ENCODE results near the gene ABTB2. TPM values are rescaled to one million over a fixed set of nuclear protein-coding genes. Genes with fewer than 3 reads are reported as not detected.
"Not testable (repeated sequence)": the region's sequence is repeated elsewhere in the genome, so short reads cannot be mapped to it uniquely, and the experiment has no call there.

Gene ABTB2
- polyA plus RNA-seq, 3 donors from 2014 or later = 0.56 TPM; not detected in 2

DNA sequence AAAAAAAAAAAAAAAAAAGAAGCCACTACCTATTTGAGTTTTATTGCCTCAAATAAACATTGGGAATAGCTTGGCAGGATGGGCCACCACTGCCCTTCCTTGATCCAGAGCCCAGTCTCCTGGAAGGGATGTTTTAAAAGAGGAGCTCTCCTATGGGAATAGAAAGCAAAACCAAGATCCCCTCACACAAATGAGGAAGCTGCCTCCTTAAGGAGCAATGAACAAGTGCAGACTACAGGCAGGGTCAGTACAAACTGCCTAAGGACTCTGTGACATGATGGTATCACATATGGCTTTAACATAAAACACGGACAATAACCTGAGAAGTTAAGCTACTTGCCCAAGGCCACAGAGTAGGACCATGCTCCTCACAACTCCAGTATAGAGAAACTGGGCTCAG is 131.6 kb downstream of the ABTB2 start:
- no peak overlapping the region for H3K4me3 Mint-ChIP-seq
- H3K27me3 Mint-ChIP-seq (ENCODE audit: low read depth in 3 of 3) = peaks cover 0 to 2% (median 0%) of the 10 kb centered on the region in 3 donors
- H3K27ac Mint-ChIP-seq = no peak overlapping the region
- H3K4me1 Mint-ChIP-seq = no peaks in the 10 kb centered on the region
- no peaks in the 10 kb centered on the region for H3K9me3 Mint-ChIP-seq
- no peak for DNase-seq
- no peaks in the 10 kb centered on the region for H3K36me3 Mint-ChIP-seq

DNA sequence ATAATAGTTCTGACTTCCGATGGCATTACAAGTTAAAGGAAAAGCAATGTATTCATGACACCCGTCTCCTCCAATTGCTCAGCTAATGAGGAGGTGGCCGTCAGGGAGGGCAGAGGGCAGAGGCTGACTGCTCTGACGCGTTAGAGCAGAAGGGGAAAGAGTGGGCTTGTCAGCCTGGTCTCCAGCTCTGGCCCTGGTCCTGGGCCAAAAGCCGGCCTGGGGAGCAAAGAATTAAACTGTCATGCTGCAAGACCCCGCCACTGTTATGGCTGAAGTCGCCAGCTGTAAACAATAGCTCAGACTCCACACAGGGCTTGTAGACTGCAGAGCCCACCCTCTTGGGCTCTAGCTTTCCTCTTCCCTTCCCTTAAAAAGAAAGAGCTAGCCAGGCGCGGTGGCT is 132.7 kb downstream of the ABTB2 start:
- no peaks in the 10 kb centered on the region for H3K27me3 Mint-ChIP-seq (ENCODE audit: low read depth in 3 of 3)
- H3K4me1 Mint-ChIP-seq = no peaks in the 10 kb centered on the region
- no peaks in the 10 kb centered on the region for H3K36me3 Mint-ChIP-seq
- no peak overlapping the region for H3K27ac Mint-ChIP-seq
- no peaks in the 10 kb centered on the region for H3K9me3 Mint-ChIP-seq
- no peak overlapping the region for H3K4me3 Mint-ChIP-seq
- no peak for DNase-seq

DNA sequence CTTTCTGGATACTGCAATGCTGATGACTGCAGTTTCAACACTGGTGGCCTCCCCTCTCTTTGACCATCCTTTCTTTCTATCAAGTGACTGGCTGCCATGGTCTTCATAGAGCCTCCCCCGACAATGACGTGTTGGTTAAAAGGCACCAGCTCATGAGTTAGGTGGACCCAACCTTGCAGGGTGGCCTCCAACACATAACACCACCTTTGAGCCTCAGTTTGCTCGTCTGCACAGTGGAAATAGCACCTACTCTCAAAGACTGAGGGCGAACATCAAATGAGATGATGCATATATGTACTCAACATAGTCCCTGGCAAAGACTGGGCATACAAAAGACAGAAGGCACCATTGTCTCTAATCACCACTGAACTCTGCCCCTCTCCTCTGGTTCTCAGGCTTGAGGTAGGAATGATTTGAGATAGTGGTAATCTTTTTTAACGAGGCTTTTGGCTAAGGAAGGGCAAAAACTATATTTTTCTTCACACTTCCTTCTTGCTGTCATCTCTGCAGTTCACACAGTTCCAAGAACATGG is 133.3 kb downstream of the ABTB2 start:
- Mint-ChIP-seq H3K36me3 (no peaks in the 10 kb centered on the region), H3K4me1 (no peaks in the 10 kb centered on the region), H3K27ac (no peak overlapping the region), H3K27me3 (ENCODE audit: low read depth in 3 of 3) (no peaks in the 10 kb centered on the region), H3K9me3 (no peaks in the 10 kb centered on the region), H3K4me3 (no peak overlapping the region)
- DNase-seq = no peak

DNA sequence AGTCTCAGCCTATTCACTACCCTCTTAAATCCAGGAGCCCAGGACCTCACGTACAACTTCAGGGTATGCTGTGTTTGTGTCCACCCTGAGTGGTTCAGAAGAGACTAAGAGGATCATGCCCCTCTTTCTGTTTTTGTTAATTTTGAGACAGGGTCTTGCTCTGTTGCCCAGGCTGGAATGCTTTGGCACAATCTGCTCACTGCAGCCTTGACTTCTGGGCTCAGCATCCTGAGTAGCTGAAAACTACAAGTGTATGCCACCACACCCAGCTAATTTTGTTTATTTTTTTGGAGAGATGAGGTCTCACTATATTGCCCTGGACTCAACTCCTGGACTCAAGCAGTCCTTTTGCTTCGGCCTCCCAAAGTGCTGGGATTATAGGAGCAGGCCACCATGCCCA is 133.9 kb downstream of the ABTB2 start:
- no peaks in the 10 kb centered on the region for H3K36me3 Mint-ChIP-seq
- no peak overlapping the region for H3K4me3 Mint-ChIP-seq
- no peak overlapping the region for H3K27ac Mint-ChIP-seq
- no peaks in the 10 kb centered on the region for H3K27me3 Mint-ChIP-seq (ENCODE audit: low read depth in 3 of 3)
- no peaks in the 10 kb centered on the region for H3K4me1 Mint-ChIP-seq
- DNase-seq = no peak
- H3K9me3 Mint-ChIP-seq = no peaks in the 10 kb centered on the region

DNA sequence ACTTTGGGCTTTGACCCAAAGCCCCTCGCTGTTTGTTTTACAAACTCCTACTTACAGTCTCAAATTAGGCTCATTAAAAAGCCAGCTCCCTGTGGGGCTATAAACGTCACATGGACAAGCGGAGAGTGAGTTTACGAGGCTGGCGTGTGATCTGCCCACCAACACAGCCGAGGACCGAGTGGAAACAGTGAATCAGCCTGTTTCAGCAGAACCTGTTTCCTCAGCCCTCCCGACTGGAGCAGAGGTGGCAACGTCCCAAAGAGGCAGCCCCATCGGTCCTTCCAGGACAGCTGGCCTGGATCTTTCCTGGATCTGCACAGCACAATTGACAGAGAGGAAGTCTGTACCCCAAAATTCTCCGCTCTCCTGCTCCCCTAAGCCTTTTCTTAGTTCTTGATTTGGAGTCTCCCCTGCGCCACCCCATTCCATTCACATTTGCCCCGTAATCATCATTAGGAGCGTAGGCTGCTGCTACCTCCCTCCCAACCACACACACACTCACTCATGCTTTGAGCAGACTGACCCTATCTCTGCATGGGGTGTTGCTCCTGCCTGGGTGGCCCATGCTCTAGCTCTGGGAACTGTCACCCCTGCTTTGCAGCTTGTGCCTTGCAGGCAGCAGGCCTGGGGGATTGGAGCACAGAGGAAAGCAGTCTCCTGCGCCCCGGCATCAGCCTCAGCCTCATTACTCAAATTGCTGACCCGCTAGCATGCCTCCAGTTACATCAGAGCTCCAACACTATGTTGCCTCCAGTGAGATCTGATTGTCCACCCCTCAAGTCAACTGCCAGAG is 134.6 kb downstream of the ABTB2 start:
- Mint-ChIP-seq H3K9me3 (no peaks in the 10 kb centered on the region), H3K27ac (no peak overlapping the region), H3K36me3 (no peaks in the 10 kb centered on the region), H3K27me3 (ENCODE audit: low read depth in 3 of 3) (no peaks in the 10 kb centered on the region), H3K4me3 (no peak overlapping the region), H3K4me1 (no peaks in the 10 kb centered on the region)
- no peak for DNase-seq

DNA sequence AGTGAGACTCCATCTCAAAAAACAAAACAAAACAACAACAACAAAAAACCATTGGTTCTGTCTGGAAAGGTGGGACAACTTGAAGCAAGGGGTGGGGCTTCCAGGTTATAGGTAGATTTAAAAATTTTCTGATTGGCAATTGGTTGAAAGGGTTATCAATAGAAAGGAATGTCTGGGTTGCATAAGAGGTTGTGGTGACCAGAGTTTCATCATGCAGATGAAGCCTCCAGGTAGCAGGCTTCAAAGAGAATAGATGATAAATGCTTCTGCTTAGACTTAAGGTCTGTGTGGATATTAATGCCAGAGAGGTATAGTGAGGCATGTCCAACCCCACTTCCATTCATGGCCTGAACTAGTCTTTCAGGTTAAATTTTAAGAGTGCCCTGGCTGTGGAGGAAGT is 135.8 kb downstream of the ABTB2 start:
- no peak overlapping the region for H3K4me3 Mint-ChIP-seq
- H3K9me3 Mint-ChIP-seq = no peaks in the 10 kb centered on the region
- H3K36me3 Mint-ChIP-seq = no peaks in the 10 kb centered on the region
- no peaks in the 10 kb centered on the region for H3K4me1 Mint-ChIP-seq
- no peak for DNase-seq
- H3K27ac Mint-ChIP-seq = no peak overlapping the region
- no peaks in the 10 kb centered on the region for H3K27me3 Mint-ChIP-seq (ENCODE audit: low read depth in 3 of 3)

DNA sequence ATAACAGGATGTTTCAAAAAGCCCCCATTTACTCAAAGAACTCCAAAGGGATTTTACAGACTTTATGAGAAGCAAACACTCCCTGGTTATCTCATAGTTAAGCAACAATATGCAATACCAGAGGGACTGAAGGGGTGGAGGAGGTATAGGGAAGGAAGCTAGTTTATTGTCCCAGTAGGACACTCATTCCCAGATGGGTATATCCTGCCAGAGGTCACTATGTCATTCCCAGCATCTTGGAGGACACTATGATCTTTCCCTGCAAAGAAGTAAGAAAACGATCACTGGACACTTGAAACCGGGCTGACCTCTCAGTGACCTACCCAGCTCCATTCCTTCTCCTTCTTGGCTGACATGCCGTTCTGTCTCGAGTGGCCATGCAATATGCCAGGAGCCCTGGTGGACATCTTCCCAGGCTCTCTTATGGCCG is 137.9 kb downstream of the ABTB2 start:
- Mint-ChIP-seq H3K36me3 (no peaks in the 10 kb centered on the region), H3K4me1 (no peaks in the 10 kb centered on the region), H3K27me3 (ENCODE audit: low read depth in 3 of 3) (peaks cover 0 to 2% (median 2%) of the 10 kb centered on the region in 3 donors), H3K27ac (no peak overlapping the region), H3K9me3 (no peaks in the 10 kb centered on the region), H3K4me3 (no peak overlapping the region)
- DNase-seq = no peak

DNA sequence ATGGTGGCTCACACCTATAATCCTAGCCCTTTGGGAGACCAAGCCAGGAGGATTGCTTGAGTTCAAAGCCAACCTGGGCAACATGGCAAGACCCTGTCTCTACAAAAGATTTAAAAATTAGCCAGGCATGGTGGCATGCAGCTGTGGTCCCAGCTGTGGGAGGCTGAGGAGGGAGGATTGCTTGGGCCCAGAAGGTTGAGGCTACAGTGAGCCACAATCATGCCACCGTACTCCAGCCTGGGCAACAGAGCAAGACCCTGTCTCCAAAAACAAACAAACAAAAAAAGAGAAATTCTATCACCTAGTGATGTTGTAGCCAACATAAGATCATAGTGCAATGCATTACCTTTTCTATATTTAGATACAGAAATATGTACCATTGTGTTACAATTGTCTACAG is 138.5 kb downstream of the ABTB2 start:
- no peaks in the 10 kb centered on the region for H3K36me3 Mint-ChIP-seq
- H3K27me3 Mint-ChIP-seq (ENCODE audit: low read depth in 3 of 3) = peaks cover 0 to 2% (median 2%) of the 10 kb centered on the region in 3 donors
- H3K9me3 Mint-ChIP-seq = no peaks in the 10 kb centered on the region
- no peaks in the 10 kb centered on the region for H3K4me1 Mint-ChIP-seq
- no peak for DNase-seq
- no peak overlapping the region for H3K4me3 Mint-ChIP-seq
- no peak overlapping the region for H3K27ac Mint-ChIP-seq

DNA sequence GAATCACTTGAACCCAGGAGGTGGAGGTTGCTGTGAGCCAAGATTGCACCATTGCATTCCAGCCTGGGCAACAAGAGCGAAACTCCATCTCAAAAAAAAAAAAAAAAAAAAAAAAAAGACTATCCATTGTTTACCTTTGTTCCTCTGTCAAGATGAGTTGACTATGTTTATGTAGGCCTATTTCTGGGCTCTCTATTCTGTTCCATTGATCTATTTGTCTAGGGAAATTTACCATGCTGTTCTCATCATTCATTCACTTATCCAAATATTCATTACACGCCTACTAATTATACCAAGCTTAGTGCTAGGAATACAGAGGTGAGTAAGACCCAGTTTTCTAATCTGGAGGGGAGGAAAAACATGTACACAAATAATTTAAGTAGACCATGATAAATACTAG is 139.1 kb downstream of the ABTB2 start:
- not testable (repeated sequence) for H3K4me1 Mint-ChIP-seq; H3K27ac Mint-ChIP-seq; H3K27me3 Mint-ChIP-seq (ENCODE audit: low read depth in 3 of 3); H3K4me3 Mint-ChIP-seq; DNase-seq; H3K36me3 Mint-ChIP-seq; H3K9me3 Mint-ChIP-seq

DNA sequence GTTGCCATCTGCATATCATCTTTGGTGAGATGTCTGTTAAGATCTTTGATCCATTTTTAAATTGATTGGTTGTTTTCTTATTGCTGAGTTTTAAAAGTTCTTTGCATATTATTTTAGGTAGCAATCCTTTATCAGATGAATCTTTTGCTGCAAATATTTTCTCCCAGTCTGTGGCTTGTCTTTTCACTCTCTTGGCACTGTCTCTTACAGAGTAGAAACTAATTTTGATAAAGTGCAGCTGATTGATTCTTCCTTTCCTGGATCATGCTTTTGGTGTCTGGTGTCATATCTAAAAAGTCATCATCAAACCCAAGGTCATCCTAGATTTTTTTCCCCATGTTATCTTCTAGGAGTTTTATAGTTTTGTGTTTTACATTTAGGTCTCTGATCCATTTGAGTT is 139.7 kb downstream of the ABTB2 start:
- Mint-ChIP-seq H3K4me1 (no peaks in the 10 kb centered on the region), H3K27ac (no peak overlapping the region), H3K27me3 (ENCODE audit: low read depth in 3 of 3) (peaks cover 0 to 2% (median 2%) of the 10 kb centered on the region in 3 donors), H3K4me3 (no peak overlapping the region), H3K9me3 (no peaks in the 10 kb centered on the region), H3K36me3 (no peaks in the 10 kb centered on the region)
- no peak for DNase-seq

DNA sequence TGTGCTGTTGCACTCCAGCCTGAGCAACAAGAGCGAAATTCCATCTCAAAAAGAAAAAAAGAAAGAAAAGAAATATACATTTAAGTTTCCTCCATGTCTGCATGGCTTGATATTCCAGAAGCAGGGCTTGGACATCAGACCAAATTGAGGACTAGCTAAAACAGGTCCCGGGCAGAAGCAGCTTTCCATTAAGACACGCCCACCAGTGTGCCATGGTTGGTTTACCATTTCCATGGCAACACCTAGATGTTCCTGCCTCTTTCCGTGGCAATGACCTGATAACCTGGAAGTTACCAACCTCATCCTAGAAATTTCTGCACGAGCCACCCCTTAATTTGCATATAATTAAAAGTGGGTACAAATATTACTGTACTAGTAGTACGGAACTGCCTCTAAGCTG is 141.1 kb downstream of the ABTB2 start:
- H3K9me3 Mint-ChIP-seq = no peaks in the 10 kb centered on the region
- H3K4me3 Mint-ChIP-seq = no peak overlapping the region
- H3K36me3 Mint-ChIP-seq = no peaks in the 10 kb centered on the region

DNA sequence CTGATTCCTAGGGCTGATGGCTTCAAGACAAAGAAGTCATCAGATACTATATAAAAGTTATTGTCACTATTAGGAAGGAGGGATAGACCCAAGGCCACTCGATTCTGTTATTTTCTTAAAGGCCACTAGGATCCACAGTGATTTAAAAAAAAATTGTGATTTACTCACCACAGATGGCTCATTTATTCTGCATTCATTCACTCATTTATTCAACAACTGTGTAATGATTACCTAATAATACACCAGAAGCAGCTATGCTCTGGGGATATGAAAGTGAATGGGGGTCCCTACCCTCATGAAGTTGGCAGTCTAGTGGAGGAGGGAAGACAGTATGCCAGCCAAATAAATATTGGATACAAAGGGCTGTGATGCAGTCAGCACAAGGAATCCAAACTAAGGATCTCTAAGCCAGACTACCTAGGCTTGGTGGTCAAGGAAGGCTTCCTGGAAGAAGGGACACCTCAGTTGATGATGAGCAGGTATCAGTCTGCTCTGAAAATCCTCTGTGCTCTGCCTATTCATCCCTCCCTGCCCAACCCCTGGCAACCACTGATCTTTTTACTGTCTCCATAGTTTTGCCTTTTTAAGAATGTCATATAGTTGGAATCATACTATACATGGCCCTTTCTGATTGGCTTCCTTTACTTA is 141.9 kb downstream of the ABTB2 start:
- Mint-ChIP-seq H3K9me3 (no peaks in the 10 kb centered on the region), H3K27ac (no peak overlapping the region), H3K4me3 (no peak overlapping the region), H3K27me3 (ENCODE audit: low read depth in 3 of 3) (peaks cover 0 to 2% (median 2%) of the 10 kb centered on the region in 3 donors), H3K4me1 (no peaks in the 10 kb centered on the region), H3K36me3 (no peaks in the 10 kb centered on the region)
- no peak for DNase-seq

More for the DNA sequence above, 141.1 kb downstream of the ABTB2 start:
- Mint-ChIP-seq H3K4me1 (no peaks in the 10 kb centered on the region), H3K27me3 (ENCODE audit: low read depth in 3 of 3) (peaks cover 0 to 2% (median 2%) of the 10 kb centered on the region in 3 donors), H3K27ac (no peak overlapping the region)
- no peak for DNase-seq

DNA sequence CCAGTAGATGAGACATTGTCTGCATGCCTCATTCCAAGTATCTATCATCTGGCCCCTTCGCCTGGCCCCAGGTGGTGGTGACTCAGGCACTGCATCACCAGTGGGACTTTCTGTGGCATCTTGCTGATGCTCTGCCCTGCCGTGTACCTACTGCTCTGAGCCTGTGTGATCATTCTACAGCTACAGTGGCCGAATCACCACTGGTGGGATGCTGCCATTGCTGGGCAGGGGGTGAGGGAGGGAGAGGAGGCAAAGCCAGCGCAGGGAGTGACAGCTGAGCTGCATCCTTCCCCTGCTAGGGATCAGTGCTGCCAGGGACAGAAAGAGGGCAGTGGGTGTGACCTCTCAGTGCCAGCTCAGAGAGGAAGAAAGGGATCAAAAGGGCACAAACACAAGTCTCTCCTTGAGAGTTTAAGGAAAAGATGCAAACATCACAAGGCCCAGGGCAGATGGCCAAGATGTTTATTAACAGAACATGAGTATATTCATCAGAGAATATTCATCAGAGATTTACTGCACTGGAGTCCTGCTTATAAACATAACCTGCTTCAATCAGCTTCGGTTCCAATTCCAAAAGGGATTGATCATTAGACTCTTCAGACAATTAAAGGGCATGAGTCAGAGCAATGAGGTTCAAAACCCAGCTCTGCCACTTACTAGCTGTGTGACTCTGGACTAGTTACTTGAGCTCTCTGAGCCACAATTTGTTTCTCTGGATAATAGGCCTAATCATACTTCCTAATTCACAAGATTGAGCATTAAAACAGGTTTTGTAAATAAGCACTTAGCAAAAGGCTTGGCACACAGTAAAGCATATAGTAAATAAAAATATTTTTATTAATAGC is 142.6 kb downstream of the ABTB2 start:
- H3K27ac Mint-ChIP-seq = no peak overlapping the region
- no peak for DNase-seq
- H3K4me3 Mint-ChIP-seq = no peak overlapping the region
- H3K4me1 Mint-ChIP-seq = no peaks in the 10 kb centered on the region
- no peaks in the 10 kb centered on the region for H3K36me3 Mint-ChIP-seq
- no peaks in the 10 kb centered on the region for H3K9me3 Mint-ChIP-seq
- H3K27me3 Mint-ChIP-seq (ENCODE audit: low read depth in 3 of 3) = peaks cover 0 to 6% (median 2%) of the 10 kb centered on the region in 3 donors

DNA sequence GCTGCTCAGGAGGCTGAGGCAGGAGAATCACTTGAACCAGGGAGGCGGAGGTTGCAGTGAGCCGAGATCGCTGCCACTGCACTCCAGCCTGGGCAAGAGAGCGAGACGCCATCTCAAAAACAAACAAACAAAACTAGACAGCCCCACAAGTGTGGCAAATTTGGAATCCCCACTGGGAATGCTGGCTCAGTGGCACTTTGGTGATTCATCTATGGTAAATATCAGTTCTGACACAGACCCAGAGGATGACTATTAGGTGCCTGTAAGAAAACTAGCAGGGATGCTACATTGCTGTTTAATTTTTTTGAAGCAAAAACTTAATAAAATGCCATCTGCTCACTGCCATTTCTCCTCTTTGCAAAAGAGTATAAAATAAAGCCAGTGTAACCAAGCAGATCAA is 144.4 kb downstream of the ABTB2 start:
- H3K4me1 Mint-ChIP-seq = no peaks in the 10 kb centered on the region
- H3K4me3 Mint-ChIP-seq = no peak overlapping the region
- H3K9me3 Mint-ChIP-seq = no peaks in the 10 kb centered on the region
- H3K27me3 Mint-ChIP-seq (ENCODE audit: low read depth in 3 of 3) = peaks cover 0 to 6% (median 2%) of the 10 kb centered on the region in 3 donors
- no peak overlapping the region for H3K27ac Mint-ChIP-seq
- no peak for DNase-seq
- H3K36me3 Mint-ChIP-seq = no peaks in the 10 kb centered on the region
